ENCODE results near the gene DLK1.

Gene DLK1

GRCh38 chr14:100696590-100696989 lies 30.1 kb upstream of the DLK1 start:
- Histone ChIP-seq H3K4me2 (no peak overlapping the region), H4K20me1 (no peaks in the 10 kb centered on the region; a peak in 1 of 22 replicates), H3K9ac (no peak overlapping the region), H3K36me3 (no peaks in the 10 kb centered on the region), H3K27me3 (no peaks in the 10 kb centered on the region), H3K4me1 (peaks cover 6 to 18% (median 10%) of the 10 kb centered on the region in 10 experiments; a peak in 16 of 20 replicates), H3K9me3 (replicated peaks in 1 of 11) (no peaks in the 10 kb centered on the region), H3K4me3 (no peak overlapping the region), H3K27ac (no peak overlapping the region)
- TF ChIP-seq Cebpa-rat (IDR thresholded peaks at IDR 0.05), result no peak

- peaks cover 4 to 18% (median 8%) of the 10 kb centered on the region in 10 experiments; a peak in 16 of 20 replicates for H3K4me1 ChIP-seq
- no peaks in the 10 kb centered on the region for H3K27me3 ChIP-seq
- H3K4me2 ChIP-seq, result no peak overlapping the region
- H3K36me3 ChIP-seq, result no peaks in the 10 kb centered on the region
- no peak overlapping the region for H3K27ac ChIP-seq
- no peaks in the 10 kb centered on the region for H4K20me1 ChIP-seq
- H3K9me3 ChIP-seq (replicated peaks in 1 of 11), result no peaks in the 10 kb centered on the region
- no peak for TF ChIP-seq Cebpa-rat (IDR thresholded peaks at IDR 0.05)
- H3K4me3 ChIP-seq, result no peak overlapping the region
- H3K9ac ChIP-seq, result no peak overlapping the region
Measured at GRCh38 chr14:100698066-100698465, 28.6 kb upstream of the DLK1 start.

GRCh38 chr14:100698666-100699448 lies 27.8 kb upstream of the DLK1 start:
- TF ChIP-seq Cebpa-rat (IDR thresholded peaks at IDR 0.05), result no peak
- Histone ChIP-seq H3K4me2 (peak overlapping the region in 7 of 11 experiments; percentile 9 to 28 (median 18); a peak in 4 of 22 replicates), H3K36me3 (no peaks in the 10 kb centered on the region), H3K27ac (no peak overlapping the region), H3K4me1 (peaks cover 0 to 18% (median 8%) of the 10 kb centered on the region in 10 experiments; a peak in 11 of 20 replicates), H3K4me3 (no peak overlapping the region), H3K27me3 (no peaks in the 10 kb centered on the region), H3K9ac (no peak overlapping the region), H3K9me3 (replicated peaks in 1 of 11) (no peaks in the 10 kb centered on the region), H4K20me1 (no peaks in the 10 kb centered on the region)

GRCh38 chr14:100701314-100701713 lies 25.4 kb upstream of the DLK1 start:
- no peak overlapping the region for H3K4me3 ChIP-seq
- peaks cover 0 to 14% (median 3%) of the 10 kb centered on the region in 10 experiments; a peak in 7 of 20 replicates for H3K4me1 ChIP-seq
- no peak for TF ChIP-seq Cebpa-rat (IDR thresholded peaks at IDR 0.05)
- peaks cover 0 to 5% (median 0%) of the 10 kb centered on the region in 11 experiments; a peak in 2 of 22 replicates for H4K20me1 ChIP-seq
- no peaks in the 10 kb centered on the region for H3K36me3 ChIP-seq
- H3K27me3 ChIP-seq, result peaks cover 0 to 5% (median 0%) of the 10 kb centered on the region in 11 experiments; a peak in 3 of 22 replicates
- H3K9ac ChIP-seq, result no peak overlapping the region
- H3K27ac ChIP-seq, result no peak overlapping the region
- no peaks in the 10 kb centered on the region for H3K9me3 ChIP-seq (replicated peaks in 1 of 11)
- no peak overlapping the region for H3K4me2 ChIP-seq

- Histone ChIP-seq H3K36me3 (no peaks in the 10 kb centered on the region), H3K4me3 (no peak overlapping the region), H3K9me3 (replicated peaks in 1 of 11) (no peaks in the 10 kb centered on the region), H4K20me1 (peaks cover 0 to 7% (median 0%) of the 10 kb centered on the region in 11 experiments; a peak in 2 of 22 replicates), H3K4me2 (no peak overlapping the region), H3K4me1 (peaks cover 0 to 11% (median 3%) of the 10 kb centered on the region in 10 experiments; a peak in 6 of 20 replicates), H3K27me3 (peaks cover 0 to 10% (median 0%) of the 10 kb centered on the region in 11 experiments; a peak in 6 of 22 replicates), H3K27ac (no peak overlapping the region), H3K9ac (no peak overlapping the region)
- TF ChIP-seq Cebpa-rat (IDR thresholded peaks at IDR 0.05), result no peak
Measured at GRCh38 chr14:100702590-100702989, 24.1 kb upstream of the DLK1 start.

GRCh38 chr14:100703386-100704220 lies 23.1 kb upstream of the DLK1 start:
- Histone ChIP-seq H3K4me1 (peaks cover 0 to 17% (median 9%) of the 10 kb centered on the region in 10 experiments; a peak in 17 of 20 replicates), H3K4me3 (no peak overlapping the region), H3K36me3 (no peaks in the 10 kb centered on the region), H3K27ac (no peak overlapping the region), H3K9ac (no peak overlapping the region), H3K9me3 (replicated peaks in 1 of 11) (no peaks in the 10 kb centered on the region), H4K20me1 (peaks cover 0 to 7% (median 0%) of the 10 kb centered on the region in 11 experiments; a peak in 2 of 22 replicates), H3K27me3 (peaks cover under 1 to 20% (median 6%) of the 10 kb centered on the region in 11 experiments; a peak in 16 of 22 replicates), H3K4me2 (no peak overlapping the region)
- no peak for TF ChIP-seq Cebpa-rat (IDR thresholded peaks at IDR 0.05)

GRCh38 chr14:100706200-100706599 lies 20.5 kb upstream of the DLK1 start:
- H3K9ac ChIP-seq, result no peak overlapping the region
- no peak for TF ChIP-seq Cebpa-rat (IDR thresholded peaks at IDR 0.05)
- H3K27me3 ChIP-seq, result peaks cover 20 to 46% (median 31%) of the 10 kb centered on the region in 11 experiments; a peak in 21 of 22 replicates
- no peak overlapping the region for H3K4me3 ChIP-seq
- peaks cover 0 to 11% (median 0%) of the 10 kb centered on the region in 11 experiments; a peak in 4 of 22 replicates for H4K20me1 ChIP-seq
- no peak overlapping the region for H3K27ac ChIP-seq
- no peak overlapping the region for H3K4me2 ChIP-seq
- peaks cover 25 to 38% (median 31%) of the 10 kb centered on the region in 10 experiments for H3K4me1 ChIP-seq
- no peaks in the 10 kb centered on the region for H3K9me3 ChIP-seq (replicated peaks in 1 of 11)
- H3K36me3 ChIP-seq, result no peaks in the 10 kb centered on the region

GRCh38 chr14:100706860-100707259 lies 19.8 kb upstream of the DLK1 start:
- Histone ChIP-seq H3K9me3 (replicated peaks in 1 of 11) (no peaks in the 10 kb centered on the region), H3K9ac (no peak overlapping the region), H3K4me3 (no peak overlapping the region), H3K27me3 (peaks cover 20 to 46% (median 32%) of the 10 kb centered on the region in 11 experiments; a peak in 21 of 22 replicates), H3K4me2 (no peak overlapping the region), H3K36me3 (no peaks in the 10 kb centered on the region), H3K27ac (no peak overlapping the region), H3K4me1 (peaks cover 31 to 44% (median 38%) of the 10 kb centered on the region in 10 experiments), H4K20me1 (peaks cover 0 to 15% (median 0%) of the 10 kb centered on the region in 11 experiments; a peak in 4 of 22 replicates)
- no peak for TF ChIP-seq Cebpa-rat (IDR thresholded peaks at IDR 0.05)
